HG03442 (cell line): ENCODE results near the gene SERTAD3.
"Not testable (repeated sequence)": the region's sequence is repeated elsewhere in the genome, so short reads cannot be mapped to it uniquely, and the experiment has no call there.

Experiments used
- ATAC-seq: cut with Tn5 transposase; IDR thresholded peaks from one replicate; pipeline ENCODE4 v1.9.1; 2021; ENCODE audit warnings: mild to moderate bottlenecking, moderate library complexity; ENCODE audit not compliant: unreplicated experiment

SERTAD3 gene

DNA sequence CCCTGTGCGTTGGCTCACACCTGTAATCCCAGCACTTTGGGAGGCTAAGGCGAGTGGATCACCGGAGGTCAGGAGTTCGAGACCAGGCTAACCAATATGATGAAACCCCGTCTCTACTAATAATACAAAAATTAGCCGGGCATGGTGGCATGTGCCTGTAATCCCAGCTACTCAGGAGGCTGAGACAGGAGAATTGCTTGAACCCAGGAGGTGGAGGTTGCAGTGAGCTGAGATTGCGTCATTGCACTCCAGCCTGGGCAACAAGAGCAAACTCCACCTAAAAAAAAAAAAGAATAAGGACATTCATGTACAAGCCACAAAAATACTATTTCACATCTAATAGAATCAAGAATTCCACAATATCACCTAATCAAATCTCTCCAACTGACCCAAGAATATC is 15.9 kb downstream of the SERTAD3 start:
- not testable (repeated sequence) for ATAC-seq

DNA sequence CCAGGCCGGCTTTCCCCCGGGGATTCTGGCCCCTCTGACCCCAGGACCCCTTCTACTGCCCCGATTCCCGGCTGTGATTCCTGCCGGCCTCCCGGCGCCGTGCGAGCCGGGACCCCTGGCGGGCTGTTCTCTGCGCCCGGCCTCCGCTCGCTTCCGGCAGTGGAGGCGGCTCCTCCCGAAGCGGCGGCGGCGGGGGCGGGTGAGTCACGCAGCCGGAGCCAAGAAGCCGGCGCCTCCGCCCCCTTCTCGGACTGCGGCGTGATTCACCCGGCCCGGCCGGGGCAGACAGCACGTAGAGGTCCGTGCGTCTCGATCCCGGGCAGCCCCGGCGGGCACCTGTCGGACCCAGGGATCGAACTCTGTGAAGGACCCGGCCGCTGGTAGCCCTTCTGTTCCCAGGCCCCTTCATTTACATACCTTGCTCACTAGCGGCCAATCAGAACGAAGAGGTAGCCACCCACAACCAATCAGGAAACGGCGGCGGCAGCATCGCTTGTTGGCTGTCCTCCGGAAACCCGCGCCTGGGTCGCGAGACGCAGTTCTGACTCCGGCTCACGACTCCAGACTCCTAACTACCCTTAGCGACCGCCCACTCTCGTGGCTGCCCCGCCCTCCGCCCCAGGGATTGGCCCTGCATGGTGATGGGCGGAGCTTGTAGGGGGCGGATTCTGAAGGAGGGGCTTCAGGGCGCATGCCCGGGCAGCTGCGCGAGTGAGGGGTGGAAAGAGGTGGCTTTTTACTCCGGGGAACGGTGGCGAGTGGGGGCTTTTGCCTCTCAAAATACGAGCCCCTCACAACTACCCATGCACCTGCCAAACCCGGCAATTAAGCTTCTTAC is 18.5 kb downstream of the SERTAD3 start, which contains the start of gene SERTAD1:
Gene SERTAD1, minus strand, starts transcription at position 543 of the 838 bp plus-strand sequence. CDS start 2,446 bp downstream, outside the sequence.
- ATAC-seq = peak; percentile 78

DNA sequence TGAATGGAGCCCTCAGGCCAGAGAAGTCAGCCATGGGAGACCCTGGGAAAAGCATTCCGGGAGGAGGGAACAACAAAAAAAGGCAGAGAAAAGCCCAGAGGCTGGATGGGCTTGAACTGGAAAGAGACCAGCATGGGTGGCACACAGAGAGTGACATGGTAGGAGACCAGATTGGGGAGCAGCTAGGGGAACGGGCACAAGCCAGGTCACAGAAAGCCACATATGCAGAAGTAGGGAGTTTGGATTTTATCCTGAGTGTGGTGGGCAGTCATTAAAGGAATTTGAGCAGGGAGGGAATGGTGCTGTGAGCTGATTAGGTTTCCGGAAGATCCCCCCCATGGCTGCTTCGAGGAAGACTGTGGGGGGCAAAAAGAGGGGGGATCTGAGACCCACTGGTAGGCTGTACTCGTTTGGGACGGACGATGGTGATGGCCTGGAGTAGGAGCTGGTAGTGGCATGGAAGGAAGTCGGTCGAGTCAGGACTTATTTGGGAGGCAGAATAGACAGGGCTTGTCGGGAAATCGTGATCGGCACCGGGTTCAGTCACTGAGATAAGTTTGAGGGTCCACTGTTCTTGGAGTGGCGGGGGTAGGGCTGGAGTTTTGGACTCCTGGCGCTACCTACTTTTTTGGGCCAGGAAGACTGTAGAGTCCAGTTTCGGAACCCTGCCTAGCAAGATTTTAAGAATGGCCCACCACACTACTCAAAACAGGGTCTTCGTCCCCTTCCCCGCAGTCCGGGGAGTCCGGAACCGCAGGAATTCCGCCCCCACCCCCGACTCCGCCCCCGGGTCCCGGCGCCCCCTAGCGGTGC is 19.3 kb downstream of the SERTAD3 start:
- ATAC-seq = no peak

DNA sequence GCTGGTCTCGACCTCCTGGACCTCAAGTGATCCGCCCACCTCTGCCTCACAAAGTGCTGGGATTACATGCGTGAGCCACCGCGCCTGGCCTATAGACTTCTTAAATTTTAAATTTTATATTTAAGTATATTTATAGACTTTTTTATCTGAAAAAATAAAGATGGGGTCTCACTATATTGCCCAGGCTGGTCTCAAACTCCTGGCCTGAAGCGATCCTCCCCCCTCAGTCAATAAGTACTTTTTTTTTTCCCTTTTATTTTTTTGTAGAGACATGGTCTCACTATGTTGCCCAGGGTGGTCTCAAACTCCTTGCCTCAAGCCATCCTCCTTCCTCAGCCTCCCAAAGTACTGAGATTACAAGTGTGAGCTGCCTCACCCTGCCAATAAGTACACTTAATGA is 20.2 kb downstream of the SERTAD3 start:
- no peak for ATAC-seq

DNA sequence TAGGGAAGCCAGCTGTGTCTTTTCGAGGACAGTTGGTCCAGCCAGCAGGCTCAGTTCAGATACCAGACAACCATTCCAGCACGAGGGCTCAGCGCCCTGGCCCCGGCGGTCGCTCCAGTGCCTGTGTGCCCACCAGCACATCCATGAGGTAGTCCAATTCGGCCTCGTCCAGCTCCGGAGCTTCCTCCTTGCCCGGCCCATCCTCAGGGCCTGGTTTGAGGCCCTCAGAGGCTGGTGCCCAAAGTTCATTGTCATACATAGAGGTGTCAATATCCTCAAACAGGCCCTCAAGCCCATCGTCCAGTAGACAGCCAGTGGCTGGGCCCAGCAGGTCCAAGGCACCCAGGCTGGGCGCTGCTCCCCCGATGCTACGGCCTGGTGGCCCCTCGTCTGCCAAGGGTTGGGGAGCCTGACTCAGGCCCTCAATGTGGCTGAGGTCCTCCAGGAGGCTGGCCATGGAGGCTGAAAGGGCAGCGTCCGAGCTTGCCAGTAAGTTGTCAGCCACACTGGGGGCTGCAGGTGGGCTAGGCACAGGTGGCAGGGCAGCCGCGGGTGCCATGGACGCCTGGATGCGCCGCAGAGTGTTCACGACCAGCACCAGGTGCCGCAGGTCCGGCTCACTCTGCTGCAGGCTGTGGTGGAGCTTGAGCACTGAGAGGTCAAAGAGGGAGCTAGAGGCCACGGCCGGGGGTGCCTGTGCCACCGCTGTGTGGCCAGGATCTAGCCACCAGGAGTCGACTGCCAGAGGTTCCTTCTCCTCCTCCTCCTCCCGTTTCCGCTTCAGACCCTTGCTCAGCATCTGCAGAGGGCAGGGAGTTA is 21.2 kb downstream of the SERTAD3 start:
- ATAC-seq = no peak

DNA sequence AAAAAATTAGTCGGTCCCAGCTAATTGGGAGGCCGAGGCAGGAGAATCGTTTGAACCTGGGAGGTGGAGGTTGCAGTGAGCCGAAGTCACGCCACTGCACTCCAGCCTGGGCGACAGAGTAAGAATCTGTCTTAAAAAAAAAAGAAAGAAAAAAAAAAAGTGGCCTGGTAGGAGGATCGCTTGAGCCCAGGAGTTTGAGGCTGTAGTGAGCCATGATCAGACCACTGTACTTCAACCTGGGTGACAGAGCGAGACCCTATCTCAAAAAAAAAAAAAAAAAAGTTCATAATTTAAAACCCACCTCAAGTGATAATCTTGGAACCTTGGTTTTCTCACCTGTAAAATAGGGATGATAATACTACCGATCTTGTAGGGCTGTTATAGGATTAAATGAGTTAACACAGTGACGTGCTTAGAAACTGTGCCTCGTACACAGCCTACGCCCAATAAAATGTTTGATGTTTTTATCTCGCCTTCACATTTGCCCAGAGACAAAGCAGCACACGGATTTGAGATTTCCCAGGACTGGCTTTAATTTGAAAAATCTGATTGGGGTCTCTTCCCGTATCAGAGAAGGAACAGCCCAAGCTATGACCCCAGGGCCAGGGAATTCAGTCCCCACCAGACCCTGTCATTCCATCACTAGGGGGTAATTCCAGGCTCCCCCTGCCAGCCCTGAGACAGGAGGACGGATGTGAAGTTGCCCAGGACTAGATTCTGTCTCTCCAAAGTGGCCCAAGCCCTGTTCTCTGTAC is 22.0 kb downstream of the SERTAD3 start:
- ATAC-seq = no peak

DNA sequence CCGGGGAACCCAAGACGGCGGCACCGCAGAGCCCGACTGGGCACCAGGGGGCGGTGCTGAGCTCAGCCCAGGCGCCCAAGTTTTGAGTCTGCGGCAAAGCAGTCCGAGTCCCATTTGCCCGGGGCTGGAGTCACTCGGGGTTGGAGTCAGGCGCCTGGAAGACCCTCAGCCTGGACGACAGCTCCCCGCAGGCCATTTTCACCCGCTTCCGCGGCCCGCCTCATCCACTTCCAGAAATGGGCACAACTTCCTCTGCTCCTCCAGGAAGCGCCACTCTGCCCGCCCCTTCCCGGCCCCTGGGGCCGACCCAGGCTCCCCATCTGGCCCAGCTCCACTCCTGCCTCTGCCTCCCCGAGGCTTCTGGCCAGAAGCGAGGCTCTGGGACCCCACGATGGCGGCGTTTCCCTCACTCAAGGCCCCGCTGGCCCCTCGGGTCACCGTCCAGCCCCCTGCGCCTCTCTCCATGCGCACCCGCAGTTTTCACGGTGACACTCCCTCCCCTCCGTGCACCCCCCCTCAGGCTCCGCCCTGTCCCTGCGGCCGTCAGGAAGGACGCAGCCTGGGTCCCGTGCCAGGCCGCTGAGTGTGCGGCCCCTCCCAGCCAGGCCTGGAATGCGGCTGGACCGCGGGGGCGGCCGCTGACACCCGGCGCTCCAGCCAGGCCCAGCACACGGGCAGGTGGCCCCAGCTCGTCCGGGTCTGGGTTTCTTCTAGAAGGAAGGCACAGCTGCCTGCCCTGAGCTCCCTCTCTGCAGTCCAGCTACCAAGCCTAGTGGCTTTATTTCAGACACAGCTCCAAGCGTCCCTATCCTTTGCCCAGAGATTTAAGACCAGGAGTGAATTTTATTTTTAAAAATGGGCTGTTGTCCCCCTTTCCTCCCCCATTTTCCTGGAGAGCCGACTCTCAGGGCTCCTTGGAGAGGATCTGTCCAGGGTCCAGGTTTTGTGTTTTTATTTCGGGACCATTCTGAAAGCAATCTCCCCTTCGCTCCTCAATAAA is 23.1 kb downstream of the SERTAD3 start:
- peak; percentile 30 for ATAC-seq

DNA sequence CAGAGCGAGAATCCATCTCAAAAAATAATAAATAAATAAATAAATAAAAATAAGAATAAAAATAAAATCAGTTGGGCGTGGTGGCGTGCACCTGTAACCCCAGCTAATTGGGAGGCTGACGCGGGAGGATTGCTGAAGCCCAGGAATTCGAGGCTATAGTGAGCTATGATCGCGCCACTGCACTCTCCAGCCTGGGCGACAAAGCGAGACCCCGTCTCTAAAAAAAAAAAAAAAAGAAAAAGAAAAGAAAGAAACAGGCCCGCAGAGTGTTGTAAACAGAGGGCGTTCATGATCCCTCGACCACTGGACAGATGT is 23.7 kb downstream of the SERTAD3 start:
- no peak for ATAC-seq

DNA sequence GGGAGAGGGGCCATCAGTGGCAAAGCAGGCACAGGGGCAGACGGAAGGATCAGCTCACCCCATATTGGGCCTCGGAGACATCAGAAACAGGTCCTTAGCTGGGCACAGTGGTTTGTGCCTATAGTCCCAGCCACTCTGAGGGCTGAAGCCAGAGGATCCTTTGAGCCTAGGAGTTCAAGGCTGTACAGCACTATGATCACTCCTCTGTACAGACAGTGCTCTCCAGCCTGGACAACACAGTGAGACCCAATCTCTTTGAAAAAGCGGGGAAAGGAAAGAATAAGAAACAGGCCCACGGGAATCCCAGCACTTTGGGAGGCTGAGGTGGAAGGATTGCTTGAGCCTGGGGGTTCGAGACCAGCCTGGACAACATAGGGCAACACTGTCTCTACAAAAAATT is 24.4 kb downstream of the SERTAD3 start:
- no peak for ATAC-seq

DNA sequence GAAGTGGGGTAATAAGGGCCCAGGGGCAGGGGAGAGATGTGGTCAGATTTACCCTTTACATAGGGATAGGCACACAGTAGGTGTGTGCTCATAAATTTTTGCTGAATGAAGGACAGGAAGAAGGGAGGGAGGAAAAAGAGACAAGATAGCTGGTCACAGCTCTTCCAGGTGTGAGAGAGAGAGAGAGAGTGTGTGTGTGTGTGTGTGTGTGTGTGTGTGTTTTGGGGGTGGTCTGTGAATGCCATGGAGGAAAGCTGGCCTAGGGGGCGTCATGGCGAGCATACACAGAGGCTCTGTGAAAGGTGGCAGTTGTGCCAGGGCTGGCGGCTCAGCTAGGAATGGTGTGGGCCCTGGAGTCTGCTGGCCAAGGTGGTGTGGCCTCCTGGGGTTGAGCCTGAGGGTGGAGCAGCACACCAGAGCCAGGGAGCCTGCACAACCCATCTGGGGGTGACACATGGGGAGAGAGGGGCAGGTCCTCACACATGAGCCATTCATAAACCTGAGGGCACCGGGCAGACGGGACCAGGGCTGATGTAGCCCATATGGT is 25.0 kb downstream of the SERTAD3 start:
- ATAC-seq = no peak

DNA sequence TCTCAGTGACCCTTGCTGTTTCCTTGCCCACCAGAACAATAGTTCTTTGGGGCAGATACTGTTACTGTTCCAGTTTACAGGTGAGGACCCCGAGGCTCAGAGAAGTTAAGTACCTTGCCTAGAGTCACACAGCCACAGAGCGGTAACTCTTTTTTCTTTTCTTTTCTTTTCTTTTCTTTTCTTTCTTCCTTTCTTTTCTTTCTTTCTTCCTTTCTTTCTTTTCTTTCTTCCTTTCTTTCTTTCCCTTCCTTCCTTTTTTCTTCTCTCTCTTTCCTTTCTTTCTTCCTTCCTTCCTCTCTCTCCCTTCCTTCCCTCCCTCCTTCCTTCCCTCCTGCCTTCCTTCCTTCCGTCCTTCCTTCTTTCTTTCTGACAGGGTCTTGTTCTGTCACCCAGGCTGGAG is 26.1 kb downstream of the SERTAD3 start:
- ATAC-seq = no peak

DNA sequence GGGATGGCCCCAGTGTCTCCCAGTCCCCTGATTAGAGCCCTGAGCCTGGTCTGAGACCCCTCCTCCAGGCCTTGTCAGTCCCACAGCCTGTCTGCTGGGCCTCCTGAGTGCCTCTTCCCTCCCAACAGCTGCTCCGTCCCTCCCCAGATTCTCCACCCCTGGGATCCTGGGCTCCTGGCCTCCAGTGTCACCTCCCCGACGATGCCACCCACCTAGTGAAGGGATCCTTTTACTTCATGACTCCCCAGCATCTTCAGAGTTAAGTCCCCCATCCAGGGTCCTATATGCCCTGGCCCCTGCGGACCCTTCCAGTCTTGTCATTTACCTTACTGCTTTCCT is 26.5 kb downstream of the SERTAD3 start:
- ATAC-seq = no peak

DNA sequence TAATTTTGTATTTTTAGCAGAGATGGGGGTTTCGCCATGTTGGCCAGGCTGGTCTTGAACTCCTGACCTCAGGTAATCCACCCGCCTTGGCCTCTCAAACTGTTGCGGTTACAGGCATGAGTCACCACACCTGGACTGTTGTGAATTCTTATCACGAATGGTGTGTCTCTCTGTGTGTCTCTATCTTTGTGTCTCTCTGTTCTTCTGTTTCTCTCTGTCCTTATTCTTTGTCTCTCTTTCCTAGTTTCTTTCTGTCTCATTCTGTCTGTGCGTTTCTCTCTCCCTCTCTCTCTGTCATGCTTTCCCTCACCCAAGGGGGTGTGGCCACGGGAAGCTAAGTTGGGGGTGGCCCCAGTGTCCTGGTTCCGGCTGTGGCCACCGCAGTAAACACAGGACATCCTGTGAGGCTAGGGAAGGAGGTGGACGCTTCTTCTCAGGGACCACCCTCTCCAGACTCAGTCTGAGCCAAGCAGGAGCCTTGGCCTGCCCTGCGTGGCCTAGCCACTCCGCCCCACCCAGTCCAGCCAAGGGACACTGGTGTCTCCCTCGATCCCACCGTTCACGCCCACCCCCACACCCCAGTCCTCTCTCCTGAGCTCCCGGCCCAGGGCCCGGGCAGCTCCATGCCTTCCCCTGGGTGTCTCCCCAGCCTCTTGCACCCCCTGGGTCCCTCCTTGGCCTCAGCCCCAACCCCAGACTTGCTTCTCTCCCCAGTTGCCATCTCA is 27.1 kb downstream of the SERTAD3 start:
- no peak for ATAC-seq

DNA sequence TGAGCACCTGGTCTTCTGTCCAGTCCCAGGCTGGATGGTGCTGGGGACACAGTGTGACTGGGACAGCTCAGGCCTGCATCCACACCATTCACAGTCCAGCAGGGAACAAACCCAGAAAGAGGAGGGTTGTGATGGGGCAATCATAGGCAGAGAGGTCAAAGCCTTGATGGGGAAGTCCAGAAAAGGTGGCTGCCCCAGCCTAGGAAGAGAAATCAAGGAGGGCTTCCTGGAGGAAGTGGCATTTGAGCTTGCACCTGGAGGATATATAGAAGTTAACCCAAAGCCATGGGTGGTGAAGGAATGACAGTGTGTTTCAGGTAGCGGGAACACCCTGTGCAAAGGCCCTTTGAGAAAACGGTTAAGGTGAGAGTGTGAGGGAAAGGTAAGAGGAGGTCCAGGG is 28.4 kb downstream of the SERTAD3 start:
- ATAC-seq = no peak

DNA sequence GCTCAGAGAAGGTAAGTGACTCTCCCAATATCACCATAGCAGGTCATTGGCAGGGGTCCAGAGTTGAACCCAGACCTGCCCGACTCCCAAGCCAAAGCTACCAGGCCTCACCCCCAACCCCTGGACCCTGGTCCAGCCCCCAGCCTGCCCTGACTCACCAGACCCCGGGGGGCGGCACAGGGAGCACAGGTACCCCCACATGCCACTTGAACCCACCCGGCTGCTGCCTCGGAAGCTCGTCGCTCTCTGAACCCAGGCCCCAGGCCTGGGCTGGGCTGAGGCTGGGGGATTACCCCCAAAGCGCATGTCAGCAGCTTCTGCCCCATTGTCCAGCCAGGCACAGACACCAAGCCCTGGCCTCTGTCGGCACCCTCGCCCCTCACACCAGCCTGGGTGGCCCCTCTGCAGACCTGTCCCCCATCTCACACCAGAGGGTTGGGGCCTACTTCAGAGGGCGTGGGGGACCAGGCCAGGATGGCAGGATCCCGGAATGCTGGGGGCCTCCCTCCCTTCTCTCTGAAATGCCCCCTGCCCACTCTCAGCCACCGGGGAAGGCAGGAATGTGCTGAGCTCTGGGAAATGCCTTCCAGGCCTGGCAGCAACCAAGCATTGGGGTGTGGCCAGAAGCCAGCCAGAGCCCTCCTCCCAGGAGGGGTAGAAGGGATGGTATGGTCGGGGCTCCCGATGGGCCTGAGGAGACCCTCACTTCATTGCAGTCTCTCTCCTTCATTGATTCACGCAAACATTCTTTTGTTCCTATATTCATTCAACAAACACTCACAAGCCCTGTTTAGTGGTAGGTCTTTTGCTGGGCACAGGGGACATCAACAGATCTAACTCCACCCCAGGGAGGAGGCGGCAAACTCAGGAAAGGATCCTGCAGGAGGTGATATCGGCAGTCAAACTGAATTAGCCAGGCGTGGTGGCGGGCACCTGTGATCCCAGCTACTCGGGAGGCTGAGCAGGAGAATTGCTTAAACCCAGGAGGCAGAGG is 29.3 kb downstream of the SERTAD3 start:
- ATAC-seq = no peak

DNA sequence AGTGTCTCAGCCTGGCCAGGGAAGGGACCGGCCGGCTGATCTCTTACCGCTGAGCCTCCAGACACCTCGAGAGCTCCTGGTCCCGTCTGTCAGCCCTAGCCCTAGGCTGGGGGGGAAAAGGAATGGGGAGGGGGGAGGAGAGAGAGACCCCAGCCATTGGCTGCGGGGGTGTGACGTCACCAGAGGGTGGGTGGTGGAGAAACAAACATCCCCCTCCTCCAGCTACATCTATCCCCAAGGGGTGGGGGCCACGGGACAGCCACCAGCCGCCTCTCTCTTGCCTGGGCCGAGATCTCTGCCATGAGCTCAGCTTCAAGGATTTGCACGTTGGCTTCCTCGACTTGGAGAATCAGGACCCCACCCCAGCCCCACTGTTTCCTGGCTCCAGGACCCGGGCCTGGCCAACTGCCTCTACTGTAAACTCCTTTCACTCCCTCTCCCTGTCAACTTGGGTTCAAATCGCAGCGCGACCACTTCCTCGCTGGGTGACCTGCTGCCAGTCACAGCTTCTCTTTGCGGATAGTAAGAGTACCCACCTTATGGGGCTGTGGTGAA is 30.8 kb downstream of the SERTAD3 start, which contains the start of gene PRX:
Gene PRX, minus strand, starts transcription at position 88 of the 555 bp plus-strand sequence. CDS start 5,446 bp downstream, outside the sequence.
- ATAC-seq = no peak

DNA sequence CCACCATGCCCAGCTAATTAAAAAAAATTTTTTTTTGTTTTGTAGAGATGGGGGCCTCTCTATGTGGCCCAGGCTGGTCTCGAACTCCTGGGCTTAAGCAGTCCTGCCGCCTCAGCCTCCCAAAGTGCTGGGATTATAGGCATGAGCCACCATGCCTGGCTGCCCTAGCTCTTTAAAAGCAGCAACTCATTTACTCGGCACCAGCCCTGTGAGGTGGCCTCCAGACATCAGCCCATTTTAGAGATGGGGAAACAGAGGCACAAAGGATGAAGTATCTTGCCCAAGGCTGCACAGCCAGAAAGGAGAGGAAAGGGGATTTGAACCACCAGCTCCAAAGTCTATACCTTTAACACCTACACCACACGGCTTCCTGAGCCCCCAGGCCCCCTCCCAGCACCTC is 31.3 kb downstream of the SERTAD3 start:
- ATAC-seq = no peak
